HK-2 (cell line): ENCODE results near the gene PTP4A2.
"Not testable (repeated sequence)": the region's sequence is repeated elsewhere in the genome, so short reads cannot be mapped to it uniquely, and the experiment has no call there.

Experiments used
- DNase-seq: peaks from one replicate; pipeline ENCODE4 v3.0.0-alpha.2; 2018; ENCODE audit not compliant: unreplicated experiment

The PTP4A2 gene

DNA sequence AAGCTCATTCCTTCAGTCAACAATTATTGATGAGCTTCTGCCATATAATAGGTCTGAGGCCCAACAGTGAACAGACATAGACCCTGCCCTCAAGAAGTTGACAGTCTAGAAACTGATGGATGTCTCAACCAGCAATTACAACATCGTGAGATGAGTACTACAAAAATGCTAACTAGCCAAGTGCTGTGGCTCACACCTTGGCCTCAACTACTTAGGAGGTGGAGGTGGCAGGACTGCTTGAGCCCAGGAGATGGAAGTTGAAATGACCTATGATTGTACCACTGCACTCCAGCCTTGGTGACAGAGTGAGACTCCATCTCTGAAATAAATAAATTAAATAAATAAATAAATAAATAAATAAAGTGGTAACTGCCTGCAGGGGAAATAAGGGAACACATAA is 11.7 kb upstream of the PTP4A2 start:
- no peak for DNase-seq

DNA sequence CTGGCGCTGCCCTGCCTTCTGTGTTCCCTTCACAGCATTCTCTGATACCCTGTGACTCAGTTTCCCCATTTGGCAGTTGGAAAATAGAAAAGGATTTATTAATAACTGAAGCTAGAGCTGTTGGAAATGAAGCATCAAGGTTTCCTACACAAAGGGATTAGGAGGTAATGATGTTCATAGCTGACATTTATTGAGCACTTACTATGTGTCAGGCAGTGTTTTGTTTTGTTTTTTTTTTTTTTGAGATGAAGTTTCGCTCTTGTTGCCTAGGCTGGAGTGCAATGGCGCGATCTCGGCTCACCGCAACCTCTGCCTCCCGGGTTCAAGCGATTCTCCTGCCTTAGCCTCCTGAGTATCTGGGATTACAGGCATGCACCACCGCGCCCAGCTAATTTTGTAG is 7.5 kb upstream of the PTP4A2 start:
- not testable (repeated sequence) for DNase-seq

DNA sequence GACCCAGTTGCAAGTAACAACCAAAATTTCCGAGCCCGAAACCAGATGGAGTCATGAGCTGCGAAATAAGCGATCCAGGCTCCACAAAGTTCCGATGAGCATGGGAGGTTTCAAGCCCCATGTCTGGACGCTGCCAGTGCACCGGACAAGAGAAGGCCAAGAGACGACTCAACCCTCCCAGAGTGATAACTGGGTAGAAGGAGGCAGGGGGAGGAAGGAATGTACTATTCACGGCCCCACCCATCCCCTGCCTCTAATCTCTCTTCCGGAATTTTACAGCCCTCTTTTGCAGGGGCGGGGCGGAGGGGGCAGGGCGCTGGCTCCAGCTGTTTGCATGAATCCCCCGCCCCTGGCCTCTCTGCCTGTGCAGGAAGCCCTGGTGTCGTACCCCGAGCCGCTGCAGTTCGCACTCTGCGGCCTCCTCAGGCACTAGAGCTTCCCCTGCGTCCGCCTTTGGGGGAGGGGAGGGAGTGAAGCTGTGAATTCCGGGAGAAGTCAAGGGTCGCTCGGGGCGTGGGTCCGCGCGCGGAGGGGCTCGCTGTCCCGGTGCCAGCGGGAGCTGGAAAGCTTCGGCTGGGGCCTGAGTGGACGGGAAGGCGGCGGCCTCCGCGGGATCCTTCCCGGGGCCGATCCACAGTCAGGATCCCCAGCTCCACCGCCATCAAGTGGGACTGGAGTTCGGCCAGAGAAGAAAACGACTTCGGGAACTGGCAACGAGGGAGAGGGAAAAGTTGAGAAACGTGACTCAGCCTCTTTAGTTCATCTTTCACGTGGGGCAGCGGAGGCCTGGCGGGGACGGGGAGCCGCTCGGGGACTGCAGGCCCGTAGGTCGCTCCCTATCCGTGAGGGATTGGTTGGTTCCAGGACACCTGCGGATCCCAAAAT is 6.3 kb upstream of the PTP4A2 start:
- peak; percentile 81 for DNase-seq

DNA sequence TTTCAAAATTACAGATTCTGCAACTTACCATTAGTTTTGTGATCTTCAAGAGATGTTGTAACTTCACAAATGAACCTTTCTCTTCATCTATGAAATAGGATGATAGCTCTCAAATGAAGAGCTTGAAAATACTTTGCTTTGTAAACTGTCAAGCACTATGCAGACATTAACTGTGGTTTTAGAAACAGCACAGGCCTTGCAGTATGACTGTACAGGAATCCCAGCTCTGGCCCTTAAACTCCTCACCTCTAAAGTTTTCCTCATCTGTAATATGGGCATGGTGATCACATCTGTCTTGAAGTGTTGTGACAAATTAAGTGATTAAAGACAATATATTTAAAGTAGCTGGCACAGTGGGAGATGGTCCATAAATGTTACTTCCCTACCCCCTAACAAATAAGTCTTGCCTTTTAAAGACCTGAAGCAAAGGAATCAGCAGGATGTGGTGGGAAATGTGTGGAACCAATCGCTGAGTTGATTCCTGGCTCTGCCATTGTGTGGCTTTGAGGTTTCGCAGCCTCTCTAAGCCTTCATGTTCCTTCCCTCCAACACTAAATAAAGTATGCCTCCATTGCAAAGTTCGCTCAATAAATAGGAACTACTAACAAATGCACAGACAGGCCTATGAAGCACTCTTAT is 5.5 kb upstream of the PTP4A2 start:
- DNase-seq: no peak

DNA sequence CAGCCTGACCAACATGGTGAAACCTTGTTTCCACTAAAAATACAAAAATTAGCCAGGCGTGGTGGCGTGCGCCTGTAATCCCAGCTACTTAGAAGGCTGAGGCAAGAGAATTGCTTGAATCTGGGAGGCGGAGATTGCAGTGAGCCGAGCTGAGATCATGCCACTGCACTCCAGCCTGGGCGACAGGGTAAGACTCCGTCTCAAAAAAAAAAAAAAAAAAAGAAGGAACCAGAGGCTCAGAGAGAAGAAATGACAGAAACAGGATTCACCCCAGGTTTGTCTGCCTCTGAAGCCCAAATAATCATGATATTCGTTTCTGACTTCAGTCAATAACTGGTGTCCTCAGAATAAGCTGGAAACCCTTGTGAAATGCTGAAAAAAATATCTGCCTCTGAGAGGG is 3.9 kb upstream of the PTP4A2 start:
- DNase-seq: not testable (repeated sequence)

DNA sequence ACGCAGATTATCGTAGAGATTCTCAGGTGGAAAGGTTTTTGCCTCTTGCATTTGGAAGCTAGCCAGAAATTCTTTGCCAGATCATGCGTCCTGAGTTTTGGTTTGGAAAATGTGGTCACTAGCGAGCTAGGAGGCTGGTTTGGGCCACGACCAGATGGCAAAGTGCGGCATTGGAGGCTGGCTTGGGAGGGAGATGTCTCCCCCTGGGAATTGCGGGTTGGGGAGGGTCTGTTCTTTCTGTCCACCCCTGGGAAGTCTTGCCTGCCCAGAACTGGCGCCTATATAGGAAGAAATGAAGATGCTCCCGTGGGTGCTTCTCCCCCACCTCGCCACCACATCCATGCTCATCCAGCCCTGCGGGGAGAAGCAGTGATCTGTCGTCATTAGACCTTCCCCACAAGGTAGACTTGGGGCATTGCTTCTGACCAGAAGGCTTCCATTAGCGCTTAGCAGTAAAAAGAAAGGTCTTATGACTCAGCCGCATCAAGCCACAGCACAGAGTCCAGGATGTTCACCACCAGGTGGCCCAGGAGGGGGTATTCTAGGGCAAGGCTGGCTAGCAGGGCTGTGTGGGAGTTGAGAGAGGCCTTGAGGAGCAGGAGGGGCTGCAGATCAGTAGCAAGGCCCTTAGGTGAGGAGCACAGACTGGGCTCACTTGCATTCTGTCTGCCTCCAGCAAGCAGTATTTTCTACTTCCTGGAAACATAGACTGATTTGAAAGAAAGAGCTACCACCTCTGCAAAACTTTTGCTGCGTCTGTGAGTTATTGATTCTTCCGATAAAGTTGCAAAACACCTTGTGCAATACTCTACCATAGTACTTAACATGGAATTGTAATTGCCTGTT is 1.5 kb upstream of the PTP4A2 start:
- DNase-seq: peak; percentile 83

DNA sequence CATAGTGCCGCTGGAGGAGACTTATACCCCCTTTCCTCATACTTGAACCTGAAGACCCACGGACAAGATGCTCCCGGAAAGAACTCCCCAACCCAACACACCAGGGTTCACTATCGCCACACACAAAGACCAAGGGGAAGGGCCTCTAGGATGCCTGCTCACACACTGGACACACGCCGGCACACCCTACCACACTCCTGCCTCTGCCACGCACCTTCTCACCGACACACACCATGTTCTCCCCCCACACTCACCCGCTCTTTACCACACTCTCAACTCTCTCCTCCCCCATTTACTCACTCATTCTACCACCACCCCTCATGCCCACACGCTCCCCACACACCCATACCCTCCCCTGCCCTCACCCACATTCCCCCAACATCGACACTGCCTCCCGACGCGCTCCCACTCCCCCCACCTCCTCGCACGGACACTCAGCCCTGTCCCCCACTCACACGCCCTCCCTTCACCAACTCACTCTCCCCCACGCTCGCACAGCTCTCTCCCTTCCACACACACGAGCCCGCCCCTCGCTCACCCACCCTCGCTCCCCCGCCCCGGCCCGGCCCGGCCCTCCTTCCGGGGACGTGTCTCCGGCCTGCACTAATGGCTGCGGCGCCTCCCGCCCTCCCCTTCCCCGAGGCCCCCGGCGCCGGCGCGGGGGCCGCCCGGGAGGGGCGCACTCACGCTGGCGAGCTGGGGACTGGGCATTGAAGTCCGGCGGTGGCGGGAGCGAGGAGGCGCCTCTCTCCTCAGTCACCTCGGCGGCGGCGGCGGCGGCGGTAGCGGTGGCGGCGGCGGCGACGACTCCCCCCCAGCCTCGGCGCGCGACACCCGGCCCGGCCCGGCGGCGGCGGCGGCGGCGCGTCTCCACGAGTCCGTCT is 626 bp downstream of the PTP4A2 start:
- DNase-seq: peak; percentile 75

DNA sequence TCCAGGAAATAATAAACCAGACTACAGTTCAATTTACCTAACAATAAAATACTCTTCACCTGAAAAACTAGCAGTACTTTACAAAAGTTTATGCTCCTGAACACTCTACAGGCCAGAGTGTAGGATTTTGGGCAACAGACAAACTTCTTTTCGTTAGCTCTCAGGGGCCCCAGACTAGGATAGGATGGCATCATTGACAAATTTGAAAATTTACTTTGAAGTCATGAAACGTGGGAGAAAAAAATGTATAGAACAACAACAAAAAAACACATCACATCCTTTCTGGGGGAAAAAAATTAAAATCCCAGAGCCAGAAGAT is 1.2 kb downstream of the PTP4A2 start:
- no peak for DNase-seq

DNA sequence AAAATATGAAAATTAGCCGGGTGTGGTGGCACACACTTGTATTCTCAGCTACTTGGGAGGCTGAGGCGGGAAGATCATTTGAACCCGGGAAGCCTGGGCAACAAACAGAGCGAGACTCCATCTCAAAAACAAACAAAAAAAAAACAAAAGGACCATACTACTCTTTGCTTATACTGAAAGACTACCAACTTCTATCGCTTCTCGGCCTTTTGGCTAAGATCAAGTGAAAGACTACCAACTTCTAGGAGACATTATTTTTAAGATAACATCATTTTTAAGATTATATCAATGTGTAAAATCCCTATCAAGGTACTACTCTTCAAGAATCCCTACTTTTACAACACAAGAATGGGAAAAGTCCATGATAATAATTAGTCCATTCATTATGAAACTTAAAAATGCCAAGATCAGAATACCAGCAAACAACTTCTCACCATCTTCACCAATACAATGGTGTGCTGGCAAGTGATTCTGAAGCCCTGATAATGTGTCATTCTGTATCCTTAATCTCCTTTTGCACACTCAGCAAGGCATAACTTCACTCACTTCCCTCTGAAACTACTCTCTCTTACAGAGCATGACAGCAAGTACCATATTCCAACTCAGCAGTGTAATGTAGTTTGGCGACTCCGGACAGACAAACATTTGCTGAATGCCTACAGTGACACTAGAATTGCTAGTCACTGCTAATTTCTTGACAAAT is 1.7 kb downstream of the PTP4A2 start:
- no peak for DNase-seq

DNA sequence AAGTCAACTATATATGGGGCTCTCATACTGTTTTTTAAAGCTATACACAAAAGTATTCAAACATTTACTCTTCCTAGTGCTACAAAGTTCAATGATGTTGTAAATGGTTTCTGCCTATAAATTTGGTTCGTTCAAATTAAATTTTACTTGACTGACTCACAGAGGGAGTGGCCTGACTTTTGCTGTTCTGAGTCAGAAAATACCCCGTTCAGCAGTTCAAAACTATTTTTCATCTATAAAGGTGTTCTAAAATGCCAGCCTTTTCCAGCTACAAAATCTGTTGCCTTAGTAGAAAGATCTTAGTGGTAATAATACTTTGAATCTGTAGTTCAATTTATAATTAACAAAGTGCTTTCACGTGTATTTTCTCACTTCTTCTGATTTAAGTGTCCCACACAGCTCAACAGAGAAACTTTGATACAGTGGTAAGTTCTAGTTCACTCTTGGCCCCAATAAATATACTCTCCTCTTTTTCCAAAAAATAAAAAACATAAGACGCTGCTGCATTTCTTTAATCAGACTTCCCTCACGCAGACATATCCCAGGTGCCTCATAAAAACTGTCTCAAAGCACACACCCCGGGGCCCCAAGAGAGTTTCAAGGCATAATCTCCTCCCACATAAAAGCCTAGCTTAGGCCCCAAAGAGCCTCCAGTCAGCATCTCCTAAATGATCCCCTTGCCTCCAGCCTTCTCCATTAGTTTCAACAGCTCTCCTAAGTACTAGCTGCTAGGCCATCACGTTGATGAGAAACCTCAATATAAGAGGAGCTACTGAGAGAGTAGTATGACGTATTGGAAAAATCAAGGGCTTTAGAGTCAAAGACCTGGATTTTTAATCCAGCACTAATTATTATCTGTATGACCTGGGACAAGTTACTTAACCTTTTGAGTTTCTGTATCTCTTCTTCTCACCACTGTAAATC is 3.2 kb downstream of the PTP4A2 start:
- DNase-seq: no peak

DNA sequence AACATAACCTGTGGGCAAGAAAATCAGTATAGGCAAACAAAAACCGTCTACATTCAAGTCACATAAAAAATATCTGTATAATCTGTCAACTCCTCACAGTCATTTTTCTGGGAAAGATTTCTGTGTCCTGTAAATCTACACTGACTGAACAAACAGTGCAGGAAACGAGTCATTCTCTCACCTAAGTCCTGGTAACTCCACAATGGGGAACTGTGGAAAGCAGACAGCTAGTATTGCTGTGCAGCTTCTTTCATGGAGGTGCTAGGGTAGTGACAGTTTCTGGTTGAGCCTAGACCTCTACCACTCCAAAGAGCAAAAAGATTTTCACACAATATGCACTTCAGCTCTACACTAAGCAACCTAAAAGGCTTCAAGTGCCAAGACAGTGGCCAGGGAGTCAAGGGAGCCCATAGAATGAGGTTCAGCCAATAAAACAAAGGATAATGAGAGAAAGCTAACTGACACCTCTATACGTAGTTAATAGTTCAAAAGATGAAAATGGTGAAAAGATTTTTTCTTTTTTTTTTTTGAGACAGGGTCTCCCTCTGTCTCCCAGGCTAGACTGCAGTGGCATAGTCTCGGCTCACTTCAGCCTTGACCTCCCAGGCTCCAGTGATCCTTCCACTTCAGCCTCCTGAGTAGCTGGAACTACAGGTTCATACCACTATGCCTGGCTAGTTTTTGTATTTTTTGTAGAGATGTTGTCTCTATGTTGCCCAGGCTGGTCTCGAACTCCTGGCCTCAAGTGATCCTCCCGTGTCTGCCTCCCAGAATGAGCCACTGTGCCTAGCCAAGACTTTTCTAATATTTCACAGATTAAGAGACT is 5.5 kb downstream of the PTP4A2 start:
- DNase-seq: no peak

DNA sequence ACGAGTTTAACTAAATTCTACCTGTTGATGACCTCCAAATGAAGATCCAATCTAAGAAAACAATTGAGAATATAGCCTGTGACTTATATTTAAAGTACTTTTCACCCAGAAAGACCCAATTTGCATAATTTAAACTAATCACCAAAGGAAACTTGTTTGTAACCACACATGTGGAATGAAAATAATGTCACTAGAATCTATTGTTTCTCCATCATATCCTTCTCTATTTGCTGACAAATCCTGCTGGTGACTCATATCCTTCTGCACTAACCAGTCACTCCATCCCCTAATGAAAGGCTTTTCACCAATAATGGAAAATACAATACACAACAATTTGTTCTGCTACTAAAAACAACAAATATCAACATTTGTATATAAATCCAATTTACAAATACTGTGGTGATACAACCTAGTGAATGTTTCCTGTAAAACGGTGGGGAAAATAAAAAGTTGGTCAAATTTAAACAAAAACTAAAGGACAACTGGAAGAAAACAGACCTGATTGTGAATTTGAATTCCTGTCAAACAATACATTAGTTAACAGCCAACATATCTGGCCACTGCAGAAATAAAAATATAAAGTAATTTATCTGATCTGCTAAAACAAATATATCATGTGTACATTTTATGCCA is 6.5 kb downstream of the PTP4A2 start:
- DNase-seq: no peak

DNA sequence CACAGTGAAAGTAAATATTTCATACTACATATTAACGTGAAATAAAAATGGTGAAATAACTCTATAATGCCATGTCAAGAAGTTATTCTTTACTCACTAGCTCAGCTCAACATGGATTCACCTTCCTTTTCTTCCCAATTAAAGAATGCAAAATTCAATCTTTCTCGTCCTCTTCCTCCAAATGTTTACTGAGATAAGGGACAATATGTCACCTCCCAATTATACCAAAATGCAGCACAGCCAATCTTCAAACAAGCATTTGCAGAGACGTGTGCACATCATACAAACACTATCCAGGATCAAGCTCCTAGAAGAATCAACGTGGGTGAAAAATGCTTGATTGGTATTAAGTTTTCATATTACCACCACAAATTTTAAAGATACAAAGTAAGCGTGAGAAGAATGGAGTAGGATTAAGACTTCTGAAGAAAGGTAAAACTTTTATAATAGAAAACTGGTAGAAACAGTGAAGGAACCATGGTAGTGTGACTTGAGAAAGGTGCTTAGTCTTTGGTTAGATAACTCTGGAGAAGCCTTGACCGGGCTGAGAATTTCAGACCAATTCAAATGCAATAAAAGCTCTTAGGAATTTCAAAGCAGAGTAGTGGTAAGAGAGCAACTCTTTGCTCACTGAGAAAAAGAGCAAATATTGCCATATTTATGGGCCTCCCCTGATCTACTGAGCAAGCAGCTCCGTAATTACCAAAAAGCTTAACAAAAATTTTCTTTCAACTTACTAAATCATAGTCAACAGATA is 7.2 kb downstream of the PTP4A2 start:
- DNase-seq: no peak

DNA sequence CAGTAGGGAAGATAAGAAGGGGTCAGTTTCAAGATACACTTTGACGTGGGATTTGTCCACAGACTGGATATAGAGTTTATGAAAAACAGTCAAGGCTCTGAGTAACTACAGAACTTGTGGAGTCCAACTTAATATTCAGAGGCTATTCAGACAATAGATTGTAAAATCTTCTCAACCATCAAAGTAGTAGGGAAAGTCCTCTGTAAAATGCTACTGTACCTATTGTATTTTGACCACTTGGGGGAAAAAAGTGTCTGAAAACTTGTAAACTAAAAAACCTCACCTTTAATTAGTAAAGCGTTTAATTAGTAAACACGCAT is 10.5 kb downstream of the PTP4A2 start:
- no peak for DNase-seq

DNA sequence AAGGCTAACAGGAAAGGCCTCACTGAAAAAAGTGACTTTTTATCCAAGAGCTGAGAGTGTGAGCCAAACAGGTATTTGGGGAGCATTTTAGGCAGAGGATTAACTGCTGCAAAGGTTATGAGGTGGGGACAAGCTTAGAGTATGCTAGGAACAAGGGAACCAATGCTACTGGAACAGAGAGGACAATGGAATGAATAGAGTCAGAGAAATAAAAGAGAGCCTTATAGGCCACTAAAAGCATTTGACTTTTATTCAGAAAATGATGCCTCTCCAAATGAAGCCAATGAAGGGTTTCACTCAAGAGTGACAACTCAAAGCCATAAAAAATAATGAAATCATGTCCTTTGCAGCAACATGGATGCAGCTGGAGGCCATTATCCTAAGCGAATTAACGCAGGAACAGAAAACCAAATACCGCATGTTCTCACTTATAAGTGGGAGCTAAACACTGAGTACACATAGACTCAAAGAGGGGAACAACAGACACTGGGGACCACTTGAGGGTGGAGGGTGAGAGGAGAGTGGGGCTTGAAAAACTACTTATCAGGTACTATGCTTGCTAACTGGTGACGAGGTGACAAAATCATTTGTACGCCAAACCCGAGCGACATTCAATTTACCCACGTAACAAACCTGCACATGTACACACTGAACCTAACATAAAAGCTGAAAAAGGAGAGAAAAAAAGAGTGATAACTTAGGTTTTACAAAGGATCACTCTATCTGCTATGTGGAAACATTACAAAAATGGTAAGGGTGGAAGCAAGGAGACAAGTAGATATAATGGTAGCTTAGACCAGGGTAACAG is 11.1 kb downstream of the PTP4A2 start:
- no peak for DNase-seq

DNA sequence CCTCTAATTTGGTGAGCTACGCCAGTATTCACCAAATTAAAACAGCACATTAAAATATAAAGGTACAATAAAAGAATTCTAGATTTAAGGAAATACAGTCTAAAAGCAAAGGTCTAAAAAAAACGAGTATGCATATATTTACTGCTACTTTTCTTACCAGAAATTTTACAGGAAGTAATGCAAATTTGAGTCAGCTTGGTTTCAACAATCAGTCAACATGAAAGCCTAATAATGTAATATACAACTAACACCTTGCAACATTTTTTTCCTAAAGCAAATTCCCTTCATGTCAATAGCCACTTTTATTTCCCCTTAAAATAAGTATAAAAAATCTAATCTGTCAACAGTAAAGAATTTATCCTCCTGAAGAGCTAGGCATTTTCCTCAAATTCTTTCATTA is 11.9 kb downstream of the PTP4A2 start:
- no peak for DNase-seq

DNA sequence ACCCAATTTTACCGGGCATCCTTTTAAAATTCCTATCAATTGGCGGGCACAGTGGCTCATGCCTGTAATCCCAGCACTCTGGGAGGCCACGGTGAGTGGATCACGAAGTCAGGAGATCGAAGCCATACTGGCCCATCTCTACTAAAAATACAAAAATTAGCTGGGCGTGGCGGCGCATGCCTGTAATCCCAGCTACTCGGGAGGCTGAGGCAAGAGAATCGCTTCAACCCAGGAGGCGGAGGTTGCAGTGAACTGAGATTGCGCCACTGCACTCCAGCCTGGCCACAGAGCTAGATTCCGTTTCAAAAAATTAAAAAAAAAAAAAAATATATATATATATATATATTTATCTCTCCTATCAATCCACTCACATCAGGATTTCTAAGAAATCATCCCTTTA is 12.3 kb downstream of the PTP4A2 start:
- DNase-seq: not testable (repeated sequence)
